Measurements from ENCODE around the gene RBP7.
"Not testable (repeated sequence)": the region's sequence is repeated elsewhere in the genome, so short reads cannot be mapped to it uniquely, and the experiment has no call there.

Gene RBP7

DNA sequence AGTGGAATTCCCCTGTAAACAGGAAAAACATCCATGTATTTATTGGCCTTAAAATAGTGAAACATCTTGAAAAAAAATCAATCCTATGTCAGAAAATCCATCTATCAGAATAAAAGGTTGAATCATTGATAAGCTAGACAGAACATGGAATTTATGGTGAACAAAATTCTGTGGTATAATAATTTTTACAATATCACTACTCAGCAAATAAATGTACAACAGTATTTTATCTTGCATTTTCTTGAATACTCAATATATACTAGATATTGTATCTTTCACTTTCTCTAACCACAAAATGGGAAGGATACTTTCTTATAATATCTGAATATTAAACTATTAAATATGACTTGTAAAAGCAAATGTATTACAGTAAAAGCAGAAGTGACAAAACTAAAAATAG is 30.0 kb downstream of the RBP7 start:
- FAIRE-seq, result no peak
- no peak for DNase-seq (ENCODE audit: extremely low spot score, insufficient read length, low read depth)

GRCh38 chr1:10028956-10029500 is 32.0 kb downstream of the RBP7 start:
- DNase-seq (ENCODE audit: extremely low spot score, insufficient read length, low read depth), result not testable (repeated sequence)

GRCh38 chr1:10031461-10031860 is 34.4 kb downstream of the RBP7 start:
- FAIRE-seq, result no peak
- no peak for DNase-seq (ENCODE audit: extremely low spot score, insufficient read length, low read depth)

More at GRCh38 chr1:10028956-10029500, 32.0 kb downstream of the RBP7 start:
- FAIRE-seq, result not testable (repeated sequence)

DNA sequence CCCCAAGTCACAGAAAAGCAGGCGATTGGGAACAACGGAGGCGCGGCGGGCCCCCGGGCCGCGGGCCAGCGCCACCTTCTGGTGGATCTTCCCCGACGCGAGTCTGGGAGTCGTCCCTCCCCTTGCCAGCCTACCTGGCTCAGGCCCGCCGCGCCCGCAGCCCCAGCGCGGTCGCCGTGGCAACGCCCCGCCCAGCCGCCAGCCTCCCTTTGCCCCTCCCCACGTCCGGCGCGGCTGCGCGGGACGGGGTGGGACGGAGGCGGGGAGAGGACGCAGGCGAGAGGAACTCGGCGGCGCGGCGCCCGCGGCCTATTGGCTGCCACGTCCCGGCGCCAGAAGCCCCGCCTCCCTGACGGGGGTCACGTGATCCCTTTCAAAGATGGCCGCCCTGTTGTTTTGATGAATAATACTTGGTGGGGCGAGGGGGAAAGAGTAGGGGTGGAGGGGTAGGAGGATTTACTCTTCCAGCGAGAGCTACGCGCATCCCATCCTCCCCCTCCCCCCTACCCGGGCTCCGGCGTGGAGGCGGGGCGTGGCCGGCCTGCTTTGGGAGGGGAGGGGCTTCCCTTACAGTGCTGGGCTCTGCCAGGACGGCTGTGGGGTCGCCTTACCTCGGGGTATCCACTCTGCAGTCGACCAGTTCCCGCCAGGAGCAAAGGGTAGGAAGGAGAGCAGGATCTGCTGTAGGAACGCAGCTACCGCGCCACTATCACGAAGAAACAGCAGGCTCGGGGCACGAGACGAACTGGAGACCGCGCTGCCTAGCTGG is 35.7 kb downstream of the RBP7 start, which contains the start of gene UBE4B:
TSS of gene UBE4B (plus strand) at position 369 of the 769 bp plus-strand sequence. CDS start 713 bp downstream, outside the sequence.
- FAIRE-seq (peak; percentile 95), DNase-seq (ENCODE audit: extremely low spot score, insufficient read length, low read depth) (peak; percentile 96)

GRCh38 chr1:10033359-10033845 is 36.4 kb downstream of the RBP7 start:
- no peak for FAIRE-seq
- no peak for DNase-seq (ENCODE audit: extremely low spot score, insufficient read length, low read depth)

DNA sequence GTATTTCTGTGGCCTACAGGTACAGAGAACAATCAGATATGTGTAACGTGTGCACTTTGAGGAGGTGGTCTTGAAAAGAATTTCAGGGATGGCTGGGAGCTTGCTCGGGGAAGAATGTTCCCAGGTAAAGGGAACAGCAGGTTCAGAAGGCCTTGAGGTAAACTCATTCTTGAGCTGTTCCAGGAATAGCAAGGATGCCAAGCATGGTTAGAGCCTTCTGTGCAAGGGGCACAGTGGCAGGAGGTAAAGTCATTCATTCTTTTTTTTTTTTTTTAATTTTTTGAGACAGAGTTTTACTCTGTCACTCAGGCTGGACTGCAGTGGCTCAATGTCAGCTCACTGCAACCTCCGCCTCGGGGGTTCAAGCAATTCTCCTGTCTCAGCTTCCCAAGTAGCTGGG is 45.7 kb downstream of the RBP7 start:
- no peak for FAIRE-seq

GRCh38 chr1:10045480-10046355 is 48.7 kb downstream of the RBP7 start:
- FAIRE-seq, result no peak
- DNase-seq (ENCODE audit: extremely low spot score, insufficient read length, low read depth), result no peak

More for the DNA sequence above, 45.7 kb downstream of the RBP7 start:
- DNase-seq (ENCODE audit: extremely low spot score, insufficient read length, low read depth), result no peak

DNA sequence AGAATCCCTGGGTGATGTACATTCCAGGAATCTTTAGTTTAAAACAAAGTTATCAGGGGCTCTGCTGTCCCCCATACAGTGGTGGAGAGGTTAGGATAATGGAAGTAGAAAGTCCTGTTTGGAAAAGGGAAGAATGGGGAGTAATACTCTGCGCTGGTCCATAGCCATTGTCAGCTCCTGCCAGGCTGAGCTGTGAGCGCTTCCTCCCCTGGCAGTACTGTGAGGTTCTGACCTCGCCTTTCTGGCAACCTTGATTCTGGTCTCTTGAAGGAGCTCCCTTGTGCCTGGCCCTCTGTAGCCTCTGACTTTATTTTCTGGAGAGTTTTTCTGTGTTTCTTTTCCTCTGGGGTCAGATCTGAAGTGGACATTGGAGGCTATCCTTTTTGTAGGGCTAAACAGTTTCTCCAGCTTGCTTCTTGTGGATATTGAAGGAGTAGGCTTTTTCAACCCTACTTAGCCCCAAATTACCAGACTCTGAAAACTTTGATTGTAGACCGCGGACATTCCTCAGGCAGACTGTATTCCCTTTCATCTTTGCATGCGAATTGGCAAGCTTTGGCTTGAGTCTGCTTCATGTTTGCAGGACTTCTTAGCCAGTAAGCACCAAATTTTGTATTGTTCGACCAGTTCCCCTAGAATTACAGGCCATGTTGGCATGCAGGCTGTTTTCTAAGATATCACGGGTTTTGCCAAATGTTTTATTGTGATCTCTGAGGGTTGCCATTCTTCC is 49.5 kb downstream of the RBP7 start:
- DNase-seq (ENCODE audit: extremely low spot score, insufficient read length, low read depth) (no peak), FAIRE-seq (no peak)

- DNase-seq (ENCODE audit: extremely low spot score, insufficient read length, low read depth) (no peak), FAIRE-seq (no peak)
Measured at GRCh38 chr1:10048601-10049000, 51.6 kb downstream of the RBP7 start.

- FAIRE-seq, result no peak
- no peak for DNase-seq (ENCODE audit: extremely low spot score, insufficient read length, low read depth)
Measured at GRCh38 chr1:10050611-10051010, 53.6 kb downstream of the RBP7 start.

DNA sequence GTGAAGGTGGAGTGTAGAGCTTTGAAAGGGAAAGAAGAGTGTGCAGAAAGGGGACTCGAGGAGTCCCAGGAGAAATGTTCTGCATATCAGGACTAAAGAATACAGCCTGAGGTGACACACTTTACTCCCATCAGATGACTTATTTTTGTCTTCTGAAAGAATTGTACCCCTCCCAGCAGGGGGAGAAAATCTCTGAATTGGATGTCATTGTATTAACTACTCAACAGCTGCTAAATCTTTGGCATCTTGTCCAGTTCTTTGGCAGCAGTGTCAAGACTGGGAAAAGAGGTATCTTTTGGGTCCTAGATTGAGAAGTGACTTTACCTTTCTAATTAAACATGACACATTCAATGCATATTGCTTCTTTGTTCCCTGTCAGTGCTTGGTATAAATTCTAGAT is 54.6 kb downstream of the RBP7 start:
- DNase-seq (ENCODE audit: extremely low spot score, insufficient read length, low read depth) (no peak), FAIRE-seq (no peak)

- FAIRE-seq (no peak), DNase-seq (ENCODE audit: extremely low spot score, insufficient read length, low read depth) (no peak)
Measured at GRCh38 chr1:10052347-10052746, 55.3 kb downstream of the RBP7 start.

DNA sequence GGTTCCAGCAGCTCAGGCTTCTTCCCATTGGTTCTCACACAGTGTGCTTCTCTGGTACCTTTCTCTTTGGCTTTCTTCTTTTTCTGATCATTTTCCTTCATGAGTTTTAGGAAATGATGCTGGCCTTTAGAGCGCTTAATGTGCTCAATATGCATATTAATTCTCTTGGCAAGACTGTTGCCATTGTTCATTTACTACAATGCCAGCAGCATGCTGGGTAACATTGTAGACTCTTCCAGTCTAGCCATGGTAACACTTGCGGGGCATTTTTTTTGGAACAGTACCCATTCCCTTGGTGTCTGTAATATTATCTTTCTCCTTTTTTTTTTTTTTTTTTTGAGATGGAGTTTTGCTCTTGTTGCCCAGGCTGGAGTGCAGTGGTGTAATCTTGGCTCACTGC is 57.4 kb downstream of the RBP7 start:
- DNase-seq (ENCODE audit: extremely low spot score, insufficient read length, low read depth) (no peak), FAIRE-seq (no peak)

DNA sequence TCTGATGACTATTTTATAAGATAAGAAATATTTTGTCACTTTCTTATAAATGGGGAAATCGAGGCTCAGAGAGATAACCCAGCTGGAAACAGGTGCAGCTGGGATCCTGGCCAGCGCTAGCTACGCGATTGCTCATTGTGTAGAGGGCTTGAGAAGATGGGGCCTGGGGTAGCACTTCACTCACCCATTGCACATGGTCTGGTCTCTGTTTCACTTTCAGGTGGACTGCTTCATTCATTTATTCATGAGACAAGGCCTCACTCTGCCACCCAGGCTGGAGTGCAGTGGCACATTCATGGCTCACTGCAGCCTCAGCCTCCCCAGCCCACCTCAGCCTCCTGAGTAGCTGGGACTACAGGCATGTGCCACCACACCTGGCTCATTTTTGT is 59.6 kb downstream of the RBP7 start:
- DNase-seq (ENCODE audit: extremely low spot score, insufficient read length, low read depth), result no peak
- no peak for FAIRE-seq

DNA sequence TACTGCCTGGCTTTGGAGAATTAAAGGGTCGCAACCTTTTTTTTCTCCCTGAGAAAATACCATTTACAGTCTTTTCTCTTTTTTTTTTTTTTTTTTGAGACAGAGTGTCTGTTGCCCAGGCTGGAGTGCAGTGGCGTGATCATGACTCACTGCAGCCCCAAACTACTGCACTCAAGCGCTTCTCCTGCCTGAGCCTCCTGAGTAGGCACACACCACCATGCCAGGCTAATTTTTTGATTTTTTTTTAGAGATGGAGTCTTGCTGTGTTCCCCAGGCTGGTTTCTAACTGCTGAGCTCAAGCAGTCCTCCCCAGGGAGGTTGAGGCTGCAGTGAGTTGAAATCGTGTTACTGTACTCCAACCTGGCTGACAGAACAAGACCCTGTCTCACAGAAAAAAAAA is 60.3 kb downstream of the RBP7 start:
- FAIRE-seq, result no peak
- DNase-seq (ENCODE audit: extremely low spot score, insufficient read length, low read depth), result no peak

- DNase-seq (ENCODE audit: extremely low spot score, insufficient read length, low read depth) (no peak), FAIRE-seq (no peak)
Measured at GRCh38 chr1:10057796-10058195, 60.8 kb downstream of the RBP7 start.

DNA sequence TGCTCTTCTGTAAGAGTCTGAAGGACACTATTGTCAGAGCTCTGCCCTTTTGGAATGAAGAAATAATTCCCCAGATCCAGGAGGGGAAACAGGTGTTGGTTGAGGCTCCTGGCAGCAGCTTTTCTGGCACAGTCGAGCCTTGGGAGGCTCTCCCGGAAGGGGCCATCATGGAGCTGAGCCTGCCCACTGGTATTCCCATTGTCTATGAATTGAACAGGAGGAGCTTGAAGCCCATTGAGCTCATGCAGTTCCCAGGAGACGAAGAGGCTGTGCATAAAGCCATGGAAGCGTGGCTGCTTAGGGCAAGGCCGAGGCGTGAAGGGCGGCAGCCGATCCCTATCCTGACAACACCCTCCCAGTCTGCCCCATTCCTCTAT is 62.3 kb downstream of the RBP7 start:
- no peak for FAIRE-seq
- no peak for DNase-seq (ENCODE audit: extremely low spot score, insufficient read length, low read depth)

- DNase-seq (ENCODE audit: extremely low spot score, insufficient read length, low read depth), result no peak
- no peak for FAIRE-seq
Measured at GRCh38 chr1:10060311-10061100, 63.5 kb downstream of the RBP7 start.

- DNase-seq (ENCODE audit: extremely low spot score, insufficient read length, low read depth), result no peak
- no peak for FAIRE-seq
Measured at GRCh38 chr1:10061276-10061675, 64.2 kb downstream of the RBP7 start.
